ENCODE data around the gene ZCCHC24.

GRCh38 chr10:79402625-79402946 lies 42.8 kb downstream of the ZCCHC24 start:
- no peak for TF ChIP-seq CTCF (IDR thresholded peaks at IDR 0.05)
- no peak for TF ChIP-seq ZFX (IDR thresholded peaks at IDR 0.05; ENCODE audit: borderline replicate concordance)
